ENCODE results near the gene LRP6. TPM values are rescaled to one million over a fixed set of nuclear protein-coding genes. Genes with fewer than 3 reads are reported as not detected.
A peak's percentile ranks its signal among the peaks of the same experiment; 100 is the strongest.

LRP6 gene
- total RNA-seq, 2 donors from 2014 or later, result 23.1 to 26.7 TPM

DNA sequence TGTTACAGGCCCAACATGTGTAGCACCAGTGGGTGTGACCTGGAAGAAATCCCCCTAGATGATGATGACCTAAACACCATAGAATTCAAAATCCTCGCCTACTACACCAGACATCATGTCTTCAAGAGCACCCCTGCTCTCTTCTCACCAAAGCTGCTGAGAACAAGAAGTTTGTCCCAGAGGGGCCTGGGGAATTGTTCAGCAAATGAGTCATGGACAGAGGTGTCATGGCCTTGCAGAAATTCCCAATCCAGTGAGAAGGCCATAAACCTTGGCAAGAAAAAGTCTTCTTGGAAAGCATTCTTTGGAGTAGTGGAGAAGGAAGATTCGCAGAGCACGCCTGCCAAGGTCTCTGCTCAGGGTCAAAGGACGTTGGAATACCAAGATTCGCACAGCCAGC, 187.6 kb downstream of the LRP6 start:
- TF ChIP-seq, protein P1, sequence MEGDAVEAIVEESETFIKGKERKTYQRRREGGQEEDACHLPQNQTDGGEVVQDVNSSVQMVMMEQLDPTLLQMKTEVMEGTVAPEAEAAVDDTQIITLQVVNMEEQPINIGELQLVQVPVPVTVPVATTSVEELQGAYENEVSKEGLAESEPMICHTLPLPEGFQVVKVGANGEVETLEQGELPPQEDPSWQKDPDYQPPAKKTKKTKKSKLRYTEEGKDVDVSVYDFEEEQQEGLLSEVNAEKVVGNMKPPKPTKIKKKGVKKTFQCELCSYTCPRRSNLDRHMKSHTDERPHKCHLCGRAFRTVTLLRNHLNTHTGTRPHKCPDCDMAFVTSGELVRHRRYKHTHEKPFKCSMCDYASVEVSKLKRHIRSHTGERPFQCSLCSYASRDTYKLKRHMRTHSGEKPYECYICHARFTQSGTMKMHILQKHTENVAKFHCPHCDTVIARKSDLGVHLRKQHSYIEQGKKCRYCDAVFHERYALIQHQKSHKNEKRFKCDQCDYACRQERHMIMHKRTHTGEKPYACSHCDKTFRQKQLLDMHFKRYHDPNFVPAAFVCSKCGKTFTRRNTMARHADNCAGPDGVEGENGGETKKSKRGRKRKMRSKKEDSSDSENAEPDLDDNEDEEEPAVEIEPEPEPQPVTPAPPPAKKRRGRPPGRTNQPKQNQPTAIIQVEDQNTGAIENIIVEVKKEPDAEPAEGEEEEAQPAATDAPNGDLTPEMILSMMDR (IDR thresholded peaks at IDR 0.05), result no peak
- TF ChIP-seq POLR2A (IDR thresholded peaks at IDR 0.05), result no peak
- ATAC-seq (no peak), DNase-seq (no peak)
- peaks cover 5% of the 10 kb centered on the region for H3K4me1 ChIP-seq
- H3K9me3 ChIP-seq, result no peaks in the 10 kb centered on the region
- no peak overlapping the region for H3K27ac ChIP-seq
- WGBS, 2 donors, result 79 to 92% methylated on average over 5 of the region's 5 CpGs
- H3K36me3 ChIP-seq (replicated peaks in 1 of 2; ENCODE audit: insufficient read depth in 1 of 2, low read depth in 2 of 2), result no peaks in the 10 kb centered on the region
- H3K4me3 ChIP-seq, result no peak overlapping the region
- no peaks in the 10 kb centered on the region for H3K27me3 ChIP-seq
- intact Hi-C loops (cut with DNase I), result no loop called here

DNA sequence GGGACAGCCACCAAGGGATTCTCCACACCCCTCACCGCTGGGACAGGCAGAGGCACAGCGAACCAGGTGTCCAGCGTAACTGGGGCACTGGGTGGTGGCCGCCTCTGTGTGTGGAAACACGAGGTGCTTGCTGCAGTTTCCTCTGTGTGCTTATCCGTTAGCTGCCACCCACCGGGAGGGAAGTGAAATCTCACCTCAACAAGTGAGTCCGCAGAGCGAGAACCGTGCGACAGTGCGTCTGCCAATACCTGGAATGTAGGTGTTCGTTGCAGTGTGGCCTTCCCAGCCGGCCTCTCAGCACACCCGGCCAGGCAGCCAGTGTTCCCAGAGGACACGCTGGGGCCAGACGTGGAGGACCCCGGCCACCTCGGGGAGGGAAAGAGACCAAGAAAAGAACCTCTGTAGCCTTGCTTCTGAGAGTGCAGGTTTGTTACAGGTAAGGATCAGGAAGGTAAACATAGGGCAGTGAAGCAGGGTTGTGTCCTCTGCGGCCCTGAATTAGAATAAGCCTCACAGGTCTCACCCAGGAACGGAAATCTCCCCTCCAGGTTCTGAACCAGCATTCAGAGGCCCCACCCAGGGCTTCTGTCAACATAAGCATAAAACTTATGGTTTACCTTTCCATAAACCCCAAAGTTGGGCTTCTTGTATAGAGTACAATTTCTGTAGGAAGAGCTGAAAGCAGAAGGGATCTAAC, 194.6 kb downstream of the LRP6 start:
- intact Hi-C loops (cut with DNase I), result no loop called here
- TF ChIP-seq POLR2A (IDR thresholded peaks at IDR 0.05), result peak; percentile 18 to 52 (median 49)
- TF ChIP-seq, protein P1 (IDR thresholded peaks at IDR 0.05), result peak in 4 of 7 experiments; percentile 6 to 26 (median 12)
- no peak overlapping the region for H3K4me3 ChIP-seq
- DNase-seq (peak; percentile 61 to 77 (median 70)), ATAC-seq (peak; percentile 69)
- H3K27me3 ChIP-seq, result no peaks in the 10 kb centered on the region
- no peaks in the 10 kb centered on the region for H3K36me3 ChIP-seq (replicated peaks in 1 of 2; ENCODE audit: insufficient read depth in 1 of 2, low read depth in 2 of 2)
- WGBS, 2 donors, result 16 to 29% methylated on average over 19 to 21 of the region's 21 CpGs
- H3K4me1 ChIP-seq, result peaks cover 13% of the 10 kb centered on the region
- no peaks in the 10 kb centered on the region for H3K9me3 ChIP-seq
- H3K27ac ChIP-seq, result peak overlapping the region; percentile 72 to 83 (median 75)

DNA sequence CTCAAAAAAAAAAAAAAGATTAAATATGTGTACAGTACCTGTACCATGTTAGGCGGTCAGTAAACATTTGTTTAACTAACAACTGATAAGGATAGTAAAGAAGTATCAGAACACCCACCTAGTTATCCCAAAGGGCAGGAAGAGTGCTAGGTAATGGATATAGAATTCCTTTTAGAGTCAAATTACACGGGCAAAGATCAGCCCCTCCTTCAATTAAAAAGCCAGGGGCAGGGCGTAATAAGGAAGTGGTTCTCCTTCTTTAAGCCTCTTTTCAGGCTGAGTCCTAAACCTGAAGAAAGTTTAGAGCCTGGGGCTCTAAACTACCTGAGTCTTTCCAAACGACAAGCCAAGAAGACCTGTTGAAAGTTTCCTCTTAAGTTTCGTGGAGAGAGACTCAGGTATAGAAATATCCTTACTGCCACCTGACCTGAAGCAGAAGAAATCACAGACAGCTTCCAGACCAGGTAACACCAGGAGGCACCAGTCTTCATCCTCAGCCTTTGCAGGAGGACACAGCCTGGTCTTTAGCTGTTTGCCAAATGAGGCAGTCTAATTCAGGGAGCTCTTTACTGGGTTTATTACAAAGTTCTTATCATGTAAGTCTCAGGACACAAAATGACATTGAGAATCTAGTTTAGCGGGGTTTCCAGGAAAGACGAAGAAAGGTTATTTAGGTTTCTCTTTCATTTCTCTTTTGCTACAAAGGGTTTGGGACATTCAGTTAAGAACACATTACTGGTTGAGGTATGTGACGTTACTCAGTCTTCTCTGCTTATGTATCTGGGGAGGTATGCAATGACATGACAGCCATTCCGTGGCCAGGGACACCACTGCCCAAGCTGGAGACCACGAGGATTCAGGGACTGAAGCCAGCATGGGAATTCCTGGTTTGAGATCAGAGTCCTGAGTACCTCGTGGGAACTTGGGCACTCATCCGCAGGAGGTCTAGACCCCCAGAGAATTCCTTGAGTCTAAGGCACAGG, 195.9 kb downstream of the LRP6 start, which contains the start of gene BCL2L14:
Gene BCL2L14 (plus strand): TSS at position 266 of the 983 bp plus-strand sequence. CDS start 8,367 bp downstream, outside the sequence.
- H3K4me3 ChIP-seq, result no peak within 1 kb of the TSS
- intact Hi-C loops (cut with DNase I), result no loop called here
- peaks cover 13% of the 10 kb centered on the region for H3K4me1 ChIP-seq
- no peaks in the 10 kb centered on the region for H3K9me3 ChIP-seq
- TF ChIP-seq, protein P1 (IDR thresholded peaks at IDR 0.05), result peak in 4 of 7 experiments; percentile 19 to 37 (median 26)
- TF ChIP-seq POLR2A (IDR thresholded peaks at IDR 0.05), result peak in 2 of 3 donors; percentile 51 to 53
- H3K27me3 ChIP-seq, result no peaks in the 10 kb centered on the region
- H3K36me3 ChIP-seq (replicated peaks in 1 of 2; ENCODE audit: insufficient read depth in 1 of 2, low read depth in 2 of 2), result no peaks in the 10 kb centered on the region
- peak within 1 kb of the TSS; percentile 72 to 83 (median 75) for H3K27ac ChIP-seq
- ATAC-seq (peak; percentile 68), DNase-seq (peak; percentile 33 to 47 (median 41))
- WGBS, 2 donors, result 26 to 27% methylated on average over 12 of the region's 12 CpGs

DNA sequence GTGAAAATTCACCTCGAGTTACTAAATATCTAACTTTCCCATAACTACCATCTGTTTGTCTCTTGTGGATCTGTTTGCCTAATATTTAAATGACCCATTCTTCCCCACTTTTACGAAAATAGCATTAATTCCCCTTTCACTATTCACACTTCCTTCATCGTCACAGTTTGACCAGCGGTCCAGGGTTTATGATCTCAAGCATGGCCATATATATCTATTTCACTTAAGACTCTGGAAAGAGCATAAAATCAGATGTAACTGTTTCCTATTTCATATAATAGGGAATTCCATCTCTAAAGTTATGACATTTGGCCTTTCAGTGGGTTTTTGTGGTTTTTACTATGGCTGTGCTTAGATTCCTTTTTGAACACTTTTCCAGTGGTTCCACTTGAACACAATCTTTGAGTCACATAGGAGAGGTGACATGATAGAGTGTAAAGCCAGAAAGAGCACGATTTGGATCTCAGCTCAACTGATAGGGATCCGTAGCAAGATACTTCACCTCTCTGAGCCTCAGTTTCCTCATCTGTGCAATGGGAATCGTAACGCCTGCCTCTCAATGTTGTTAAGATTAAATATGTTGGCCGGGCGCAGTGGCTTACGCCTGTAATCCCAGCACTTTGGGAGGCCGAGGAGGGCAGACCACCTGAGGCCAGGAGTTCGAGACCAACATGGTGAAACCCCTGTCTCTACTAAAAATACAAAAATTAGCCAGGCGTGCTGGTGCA, 196.9 kb downstream of the LRP6 start:
- Histone ChIP-seq H3K9me3 (no peaks in the 10 kb centered on the region), H3K27ac (peak overlapping the region in 3 of 4 donors; percentile 72 to 83 (median 76)), H3K36me3 (replicated peaks in 1 of 2; ENCODE audit: insufficient read depth in 1 of 2, low read depth in 2 of 2) (no peaks in the 10 kb centered on the region), H3K4me3 (no peak overlapping the region), H3K4me1 (peaks cover 13% of the 10 kb centered on the region), H3K27me3 (no peaks in the 10 kb centered on the region)
- intact Hi-C loops (cut with DNase I), result no loop called here
- DNase-seq (no peak), ATAC-seq (no peak)
- 65 to 67% methylated on average over 14 of the region's 14 CpGs for WGBS, 2 donors
- TF ChIP-seq, protein P1 (IDR thresholded peaks at IDR 0.05), result no peak
- no peak for TF ChIP-seq POLR2A (IDR thresholded peaks at IDR 0.05)
